GM21717 (cell line): ENCODE data around the gene TRA2A.
"Not testable (repeated sequence)": the region's sequence is repeated elsewhere in the genome, so short reads cannot be mapped to it uniquely, and the experiment has no call there.

Source experiments
- ATAC-seq: cut with Tn5 transposase; IDR thresholded peaks from one replicate; pipeline ENCODE4 v1.9.1; 2021; ENCODE audit warnings: mild to moderate bottlenecking, moderate library complexity; ENCODE audit not compliant: unreplicated experiment

Gene TRA2A

DNA sequence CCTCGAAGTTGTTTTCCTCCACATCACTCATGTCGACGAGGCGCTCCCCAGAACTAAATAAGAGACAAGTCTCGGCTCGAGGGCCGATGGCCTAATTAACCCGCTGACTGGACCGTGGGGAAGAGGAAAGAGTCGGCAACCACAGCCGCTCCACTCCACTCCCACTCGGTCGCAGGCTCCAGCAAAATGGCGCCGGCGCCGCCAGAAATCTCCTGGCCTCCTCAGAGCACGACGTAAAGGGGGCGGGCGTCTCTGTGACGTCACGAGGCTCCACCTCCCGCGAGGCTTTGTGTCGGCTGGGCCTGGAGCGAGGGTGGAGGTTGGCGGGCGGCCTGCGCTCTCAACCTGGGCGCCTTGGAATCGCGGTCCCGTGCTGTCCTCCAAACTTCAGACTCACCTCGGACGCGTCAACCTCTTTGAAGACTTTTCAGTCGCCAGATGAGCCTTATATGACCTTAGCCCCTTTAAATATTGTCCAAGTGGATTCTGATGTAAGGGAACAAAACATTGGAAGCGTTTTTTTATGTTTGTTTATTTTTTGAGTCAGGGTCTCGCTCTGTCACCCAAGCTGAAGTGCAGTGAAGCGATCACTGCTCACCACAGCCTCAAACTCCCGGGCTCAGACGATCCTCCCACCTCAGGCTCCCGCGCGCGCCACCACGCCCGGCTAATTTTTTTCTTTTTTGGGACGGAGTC is at the start of gene TRA2A:
Gene TRA2A (minus strand): TSS at position 188 of the 696 bp plus-strand sequence. CDS start 157 bp downstream, at position 31.
- peak; percentile 90 for ATAC-seq

DNA sequence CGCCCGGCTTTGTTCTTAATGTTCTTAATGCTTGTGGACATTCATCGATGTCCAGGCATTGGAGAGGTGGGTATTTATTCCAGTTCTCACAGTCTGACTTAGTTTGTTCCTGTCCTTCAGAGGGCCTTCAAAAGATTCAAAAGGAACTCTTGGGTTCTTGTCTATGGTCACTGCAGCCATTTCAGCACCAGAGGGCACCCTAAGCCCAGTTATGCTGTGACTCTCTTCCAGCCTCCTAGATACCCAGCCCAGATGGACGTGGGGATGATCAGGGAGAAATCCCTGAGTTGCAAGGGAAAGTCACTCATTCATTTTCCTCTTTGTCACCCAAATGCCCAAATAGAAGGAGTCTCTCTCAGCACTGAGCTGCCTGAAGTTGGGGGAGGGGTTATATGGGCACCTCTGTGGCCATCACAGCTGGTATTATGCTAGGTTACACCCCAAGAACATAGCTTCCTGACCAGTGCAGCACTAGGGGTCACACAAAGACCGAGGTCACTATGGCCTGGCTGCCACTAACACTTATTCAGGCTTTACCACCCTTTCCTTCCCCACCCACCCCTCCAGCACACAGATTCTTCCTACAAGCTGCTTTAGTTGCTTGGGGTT is 38.9 kb upstream of the TRA2A start:
- peak; percentile 78 for ATAC-seq

GRCh38 chr7:23558303-23558702 is 26.5 kb upstream of the TRA2A start:
- no peak for ATAC-seq

DNA sequence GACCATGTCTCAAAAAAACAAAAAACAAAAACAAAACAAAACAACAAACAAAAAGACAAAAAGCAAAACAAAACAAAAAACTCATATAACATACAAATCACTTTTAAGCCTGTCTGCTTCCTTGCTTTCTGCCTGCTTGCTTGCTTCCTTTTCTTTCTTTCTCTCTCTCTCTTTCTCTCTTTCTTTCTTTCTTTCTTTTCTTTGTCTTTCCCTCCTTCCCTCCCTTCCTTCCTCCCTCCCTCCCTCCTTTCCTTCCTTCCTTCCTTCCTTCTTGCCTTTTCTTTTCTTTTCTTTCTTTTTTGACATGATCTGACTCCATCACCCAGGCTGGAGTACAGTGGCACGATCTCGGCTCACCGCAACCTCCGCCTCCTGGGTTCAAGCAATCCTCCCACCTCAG is 15.9 kb upstream of the TRA2A start:
- ATAC-seq, result no peak

DNA sequence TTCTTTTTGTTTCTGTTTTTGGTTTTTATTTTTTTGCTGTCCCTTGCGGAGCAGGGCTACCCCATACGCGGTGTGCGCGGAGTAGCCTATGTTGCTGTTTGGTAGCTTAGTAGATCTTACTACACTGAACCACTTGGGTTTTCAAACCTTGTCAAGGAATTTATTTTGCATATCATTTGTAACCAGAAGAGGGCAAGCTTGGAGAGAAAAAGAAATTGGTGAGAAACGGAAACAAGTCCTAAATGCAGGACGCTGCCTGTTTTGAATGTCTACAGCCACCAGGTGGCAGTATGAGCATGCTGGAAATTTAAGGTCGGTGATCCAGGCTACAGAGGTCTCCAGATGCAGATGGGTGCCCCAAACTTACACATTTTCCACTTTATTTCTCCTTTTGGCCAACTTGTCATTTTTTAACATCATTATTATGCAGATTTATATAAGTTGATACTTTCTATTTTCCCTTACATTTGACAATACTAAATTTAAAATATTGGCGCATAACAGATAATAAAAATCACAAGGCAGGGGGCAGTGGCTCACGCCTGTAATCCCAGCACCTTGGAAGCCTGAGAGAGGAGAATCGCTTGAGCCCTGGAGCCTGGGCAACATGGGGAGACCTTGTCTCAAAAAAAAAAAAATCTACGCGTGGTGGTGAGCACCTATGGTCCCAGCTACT is 15.3 kb upstream of the TRA2A start:
- peak; percentile 65 for ATAC-seq

DNA sequence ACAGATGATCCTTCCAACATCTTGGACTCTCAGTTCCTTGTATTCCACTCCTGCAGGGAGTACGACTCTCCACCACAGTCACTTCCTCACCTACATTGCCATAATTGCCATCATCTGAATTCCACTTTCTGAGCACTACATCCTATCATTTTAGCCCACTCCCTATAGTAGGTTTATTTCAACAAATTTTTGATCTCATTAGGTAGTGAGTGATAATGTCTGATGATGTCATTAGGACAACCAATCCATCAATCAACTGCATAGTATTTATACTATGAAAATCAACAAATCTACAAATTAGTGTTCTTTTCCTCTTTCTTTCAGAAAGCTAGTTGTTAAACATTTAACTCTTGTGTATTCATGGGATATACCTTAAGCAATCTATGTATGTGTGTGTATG is 13.7 kb upstream of the TRA2A start:
- peak; percentile 17 for ATAC-seq

DNA sequence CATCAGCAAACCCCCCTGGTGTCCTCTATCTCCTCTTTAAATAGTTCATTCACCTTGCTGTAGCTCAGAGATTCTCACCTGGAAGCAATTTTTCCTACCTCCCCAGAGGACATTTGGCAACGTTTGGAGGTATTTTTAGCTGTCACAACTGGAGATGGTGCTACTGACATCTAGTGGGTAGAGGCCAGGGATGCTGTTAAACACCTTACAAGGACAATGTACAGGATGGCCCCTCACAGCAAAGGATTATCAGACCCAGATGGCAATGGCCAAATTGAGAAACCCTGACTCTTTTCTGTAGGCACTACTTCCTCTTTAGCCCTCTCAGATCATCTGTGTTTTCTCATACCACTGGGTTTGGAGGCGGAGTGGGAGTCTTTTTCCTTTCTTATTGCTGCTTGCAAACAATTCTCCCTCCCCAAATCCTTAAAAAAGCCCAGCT is 13.2 kb upstream of the TRA2A start:
- ATAC-seq, result peak; percentile 73

GRCh38 chr7:23542752-23543151 is 11.0 kb upstream of the TRA2A start:
- no peak for ATAC-seq

DNA sequence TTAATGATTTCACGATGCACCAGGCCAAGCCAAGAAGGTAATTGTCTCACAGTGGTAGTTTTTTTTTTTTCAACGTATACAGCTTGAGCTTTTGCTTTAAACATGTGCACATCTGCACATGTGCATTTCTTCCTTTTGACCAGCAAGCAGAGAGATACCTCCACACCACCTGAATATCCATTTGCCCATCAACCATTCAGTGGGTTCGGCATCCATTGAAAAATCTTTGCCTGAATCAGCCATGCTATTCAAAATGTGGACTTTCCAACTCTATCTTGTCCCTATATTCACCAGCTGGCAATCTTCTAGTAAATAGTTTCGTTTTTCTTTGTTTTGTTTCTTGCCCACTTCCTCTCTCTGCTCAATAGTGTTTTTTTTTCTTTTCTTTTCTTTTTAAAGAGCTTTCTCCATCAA is 7.7 kb upstream of the TRA2A start:
- ATAC-seq, result peak; percentile 76

GRCh38 chr7:23538301-23538700 is 6.5 kb upstream of the TRA2A start:
- ATAC-seq, result no peak

GRCh38 chr7:23533238-23533604 is 1.4 kb upstream of the TRA2A start:
- no peak for ATAC-seq

- no peak for ATAC-seq
These were observed 883 bp upstream of the TRA2A start for GRCh38 chr7:23532490-23533237.

GRCh38 chr7:23531050-23531793 is 559 bp downstream of the TRA2A start:
- ATAC-seq, result peak; percentile 40

DNA sequence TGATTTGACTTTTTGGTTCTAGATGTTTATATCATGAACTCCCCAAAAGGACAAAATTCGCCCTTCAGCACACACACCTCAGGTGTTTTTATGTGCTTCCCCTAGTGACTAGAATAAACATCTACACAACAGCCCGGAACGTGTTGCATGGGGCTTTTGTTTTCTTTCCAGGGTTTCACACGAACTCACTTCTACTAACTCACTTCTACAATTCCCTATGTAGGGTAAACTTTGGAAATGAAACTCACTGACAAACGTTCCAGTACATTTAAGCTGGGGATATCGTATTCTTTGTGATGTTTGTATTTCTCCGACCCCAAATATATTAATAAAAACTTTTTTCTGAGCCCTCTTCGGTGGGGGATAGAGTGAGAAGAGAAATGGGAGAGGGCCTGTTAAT is 1.4 kb downstream of the TRA2A start:
- ATAC-seq, result no peak

- ATAC-seq, result no peak
These were observed 2.4 kb downstream of the TRA2A start for GRCh38 chr7:23529262-23529859.

GRCh38 chr7:23525611-23526010 is 6.2 kb downstream of the TRA2A start:
- ATAC-seq, result not testable (repeated sequence)

- no peak for ATAC-seq
These were observed 7.3 kb downstream of the TRA2A start for GRCh38 chr7:23524473-23524872.

- peak; percentile 61 for ATAC-seq
These were observed 8.2 kb downstream of the TRA2A start for GRCh38 chr7:23523486-23524075.

DNA sequence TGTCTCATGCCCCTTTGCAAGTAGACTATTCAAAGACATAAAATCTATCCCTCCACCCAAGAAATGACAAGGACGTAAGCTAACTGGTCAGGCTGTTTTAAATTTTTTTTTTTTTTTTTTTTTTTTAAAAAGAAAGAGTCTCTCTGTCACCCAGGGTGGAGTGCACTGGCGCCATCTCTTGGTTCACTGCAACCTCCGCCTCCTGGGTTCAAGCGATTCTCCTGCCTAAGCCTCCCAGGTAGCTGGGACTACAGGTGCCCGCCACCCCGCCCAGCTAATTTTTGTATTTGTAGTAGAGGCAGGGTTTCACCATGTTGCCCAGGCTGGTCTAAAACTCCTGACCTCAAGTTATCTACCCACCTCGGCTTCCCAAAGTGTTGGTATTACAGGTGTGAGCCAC is 11.2 kb downstream of the TRA2A start:
- no peak for ATAC-seq

DNA sequence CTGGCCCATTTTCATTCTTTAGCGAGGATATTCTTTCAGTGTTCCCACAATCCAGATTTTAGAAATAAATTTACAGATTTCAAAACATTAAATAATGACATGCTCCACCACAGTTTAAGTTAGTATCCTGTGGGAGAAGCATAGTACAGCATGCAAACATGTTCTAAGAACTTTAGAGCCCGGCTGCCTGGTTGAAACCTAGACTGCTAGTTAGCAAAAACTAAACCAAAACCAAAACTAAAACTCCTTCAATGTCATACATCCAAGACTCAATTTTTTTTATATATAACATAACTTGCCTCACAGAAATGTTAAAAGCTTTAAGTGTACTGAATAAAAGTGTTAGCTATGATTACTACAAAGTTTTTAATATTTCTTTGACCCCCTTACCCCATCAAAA is 17.0 kb downstream of the TRA2A start:
- peak; percentile 67 for ATAC-seq
